ENCODE measurements around the gene ANKRD45.
"Not testable (repeated sequence)": the region's sequence is repeated elsewhere in the genome, so short reads cannot be mapped to it uniquely, and the experiment has no call there.

Gene ANKRD45

GRCh38 chr1:173639102-173639501, 30.5 kb downstream of the ANKRD45 start:
- no peak overlapping the region for H3K27ac ChIP-seq
- TF ChIP-seq ZFX (IDR thresholded peaks at IDR 0.05; ENCODE audit: borderline replicate concordance) (no peak), CTCF (IDR thresholded peaks at IDR 0.05) (no peak)

GRCh38 chr1:173638043-173639021, 31.3 kb downstream of the ANKRD45 start:
- TF ChIP-seq CTCF (IDR thresholded peaks at IDR 0.05): no peak
- no peak for TF ChIP-seq ZFX (IDR thresholded peaks at IDR 0.05; ENCODE audit: borderline replicate concordance)
- H3K27ac ChIP-seq: no peak overlapping the region

- H3K27ac ChIP-seq: not testable (repeated sequence)
These were observed 32.2 kb downstream of the ANKRD45 start for GRCh38 chr1:173637236-173638042.

- TF ChIP-seq CTCF (IDR thresholded peaks at IDR 0.05) (no peak), ZFX (IDR thresholded peaks at IDR 0.05; ENCODE audit: borderline replicate concordance) (no peak)
- no peak within 1 kb of the TSS for H3K27ac ChIP-seq
These were observed 34.5 kb downstream of the ANKRD45 start, which contains the start of gene TEX50 for GRCh38 chr1:173635116-173635515. Gene TEX50 (plus strand): TSS chr1:173635338. CDS start chr1:173635522, 184 bp downstream.

GRCh38 chr1:173628888-173629287, 40.8 kb downstream of the ANKRD45 start:
- H3K27ac ChIP-seq: no peak overlapping the region
- TF ChIP-seq CTCF (IDR thresholded peaks at IDR 0.05) (no peak), ZFX (IDR thresholded peaks at IDR 0.05; ENCODE audit: borderline replicate concordance) (no peak)

- TF ChIP-seq CTCF (IDR thresholded peaks at IDR 0.05) (no peak), ZFX (IDR thresholded peaks at IDR 0.05; ENCODE audit: borderline replicate concordance) (no peak)
- H3K27ac ChIP-seq: no peak overlapping the region
These were observed 42.4 kb downstream of the ANKRD45 start for GRCh38 chr1:173627269-173627668.

GRCh38 chr1:173616859-173617258, 52.8 kb downstream of the ANKRD45 start:
- H3K27ac ChIP-seq: no peak overlapping the region
- TF ChIP-seq CTCF (IDR thresholded peaks at IDR 0.05) (no peak), ZFX (IDR thresholded peaks at IDR 0.05; ENCODE audit: borderline replicate concordance) (no peak)

GRCh38 chr1:173613086-173613485, 56.6 kb downstream of the ANKRD45 start:
- not testable (repeated sequence) for H3K27ac ChIP-seq
